MG63 (cell line): ENCODE data around the gene ERH. TPM values are rescaled to one million over a fixed set of nuclear protein-coding genes. Genes with fewer than 3 reads are reported as not detected.
A peak's percentile ranks its signal among the peaks of the same experiment; 100 is the strongest.

ENCODE experiments used
- DNase-seq: peaks from one replicate; pipeline ENCODE4 v3.0.0-alpha.2; 2020
- H3K27me3 ChIP-seq: fragments of 250-450 bp; sonication (Bioruptor Pico); 2 replicates; pipeline ENCODE4 v1.5.1; 2020; ENCODE audit warnings: mild to moderate bottlenecking, moderate library complexity
- H3K36me3 ChIP-seq: fragments of 250-450 bp; sonication (Bioruptor Pico); 2 replicates; pipeline ENCODE4 v1.5.1; 2020; ENCODE audit warnings: mild to moderate bottlenecking, moderate library complexity
- H3K4me3 ChIP-seq: fragments of 250-450 bp; sonication (Bioruptor Pico); 2 replicates; pipeline ENCODE4 v1.5.1; 2020; ENCODE audit warnings: mild to moderate bottlenecking, moderate library complexity
- H3K9me3 ChIP-seq: fragments of 250-450 bp; sonication (Bioruptor Pico); 2 replicates; pipeline ENCODE4 v1.5.1; 2020; ENCODE audit warnings: mild to moderate bottlenecking, moderate library complexity
- total RNA-seq: library from RNA; depleted of rRNA; stranded (reverse); fragments of >200 nt; shearing (Covaris generic); gene quantifications from 2 replicates; pipeline ENCODE4 v1.2.3, GENCODE V29; 2014; ENCODE audit warnings: low replicate concordance; rRNA removed

Gene ERH
- total RNA-seq, 1 experiment from 2014 or later: 173 TPM

GRCh38 chr14:69350892-69351291 lies 47.2 kb downstream of the ERH start:
- DNase-seq: no peak
- Histone ChIP-seq H3K9me3 (no peaks in the 10 kb centered on the region), H3K36me3 (no peaks in the 10 kb centered on the region), H3K27me3 (no peaks in the 10 kb centered on the region), H3K4me3 (no peak overlapping the region)

DNA sequence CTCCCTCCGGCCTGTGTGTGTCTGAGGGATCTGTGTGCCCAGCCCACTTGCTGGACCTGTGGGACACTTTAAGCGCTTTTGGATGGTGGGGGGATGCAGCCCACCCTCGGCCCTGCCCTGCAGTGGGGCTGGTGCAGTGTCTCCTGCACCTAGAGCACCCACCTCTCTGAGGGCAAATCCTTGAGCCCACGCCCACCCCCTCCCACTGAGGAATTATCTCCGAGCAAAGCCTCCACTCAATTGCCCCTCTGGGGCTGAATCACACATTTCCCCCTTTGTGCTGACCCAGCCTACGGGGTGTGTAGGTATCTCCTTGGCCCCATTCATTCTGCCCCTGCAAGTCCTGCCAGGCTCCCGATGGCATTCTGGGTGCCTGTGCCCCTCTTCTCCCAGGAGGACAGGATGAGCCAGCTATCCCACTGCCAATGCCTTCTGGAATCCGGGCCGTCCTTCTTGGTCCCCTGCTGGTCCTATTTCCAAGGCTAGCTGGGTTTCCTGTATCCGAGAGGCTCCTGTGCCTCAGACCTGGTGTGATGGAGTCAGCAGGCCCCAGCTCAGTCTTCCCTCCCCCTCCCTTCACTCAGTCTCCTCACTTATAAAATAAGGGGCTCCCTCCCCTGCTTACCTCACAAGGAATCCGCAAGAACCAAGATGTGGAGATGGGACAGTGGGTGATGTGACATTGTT lies 48.9 kb downstream of the ERH start:
- Histone ChIP-seq H3K27me3 (no peaks in the 10 kb centered on the region), H3K9me3 (no peaks in the 10 kb centered on the region), H3K36me3 (no peaks in the 10 kb centered on the region), H3K4me3 (no peak overlapping the region)
- no peak for DNase-seq

DNA sequence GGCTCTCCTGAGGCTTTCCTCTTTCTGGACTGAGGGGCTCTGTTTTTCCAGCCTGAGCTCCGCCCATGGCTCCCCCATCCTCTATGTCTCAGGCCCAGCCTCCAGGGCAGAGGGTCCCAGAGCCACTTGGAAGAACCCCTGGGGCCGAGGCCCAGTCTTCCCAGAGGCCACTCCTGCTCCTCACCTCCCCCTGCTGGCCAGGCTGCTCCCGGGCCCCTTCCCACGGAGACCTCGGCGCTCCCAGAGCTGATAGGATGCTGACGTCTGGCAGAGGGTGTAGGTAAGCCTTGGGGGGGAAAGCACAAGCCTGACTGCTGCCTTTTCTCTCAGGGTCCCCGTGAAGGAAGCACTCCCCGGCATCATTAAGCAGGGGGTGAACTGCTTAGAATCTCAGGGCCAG lies 51.4 kb downstream of the ERH start:
- Histone ChIP-seq H3K4me3 (no peak overlapping the region), H3K36me3 (no peaks in the 10 kb centered on the region), H3K9me3 (no peaks in the 10 kb centered on the region), H3K27me3 (no peaks in the 10 kb centered on the region)
- DNase-seq: peak; percentile 13

GRCh38 chr14:69345402-69345801 lies 52.7 kb downstream of the ERH start:
- no peak overlapping the region for H3K4me3 ChIP-seq
- DNase-seq: no peak
- H3K9me3 ChIP-seq: no peaks in the 10 kb centered on the region
- H3K27me3 ChIP-seq: no peaks in the 10 kb centered on the region
- no peaks in the 10 kb centered on the region for H3K36me3 ChIP-seq

- no peak for DNase-seq
- H3K4me3 ChIP-seq: no peak overlapping the region
- H3K27me3 ChIP-seq: no peaks in the 10 kb centered on the region
- no peaks in the 10 kb centered on the region for H3K36me3 ChIP-seq
- H3K9me3 ChIP-seq: no peaks in the 10 kb centered on the region
Observed at GRCh38 chr14:69344171-69344570, 53.9 kb downstream of the ERH start.

DNA sequence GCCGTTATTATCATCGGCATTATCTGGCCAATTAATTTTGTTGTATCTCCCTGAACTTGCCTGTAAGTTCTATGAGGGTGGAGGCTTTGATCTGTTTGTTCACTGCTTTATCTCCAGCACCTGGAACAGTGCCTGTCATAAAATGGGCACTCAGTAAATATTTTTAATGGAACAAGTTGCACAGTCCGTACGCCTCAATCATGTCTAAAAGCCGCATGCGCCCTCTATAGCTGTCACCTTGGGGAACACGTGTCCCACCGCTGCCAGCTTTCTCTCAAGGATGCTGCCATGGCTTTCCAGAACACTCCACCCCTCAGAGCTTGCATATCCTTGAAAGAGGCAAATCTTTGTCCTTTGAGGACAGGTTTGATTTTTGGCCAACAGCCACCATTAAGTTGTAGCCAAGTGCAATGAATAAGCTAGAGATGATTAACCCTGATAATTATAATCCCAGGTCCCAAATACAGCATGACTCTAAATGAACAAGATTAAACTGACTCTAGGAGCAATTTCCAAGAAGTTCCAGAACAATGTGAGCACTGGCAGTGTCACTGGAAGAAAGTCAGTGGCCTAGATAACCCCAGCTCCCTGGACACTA lies 55.1 kb downstream of the ERH start:
- no peak overlapping the region for H3K4me3 ChIP-seq
- H3K9me3 ChIP-seq: no peaks in the 10 kb centered on the region
- DNase-seq: no peak

DNA sequence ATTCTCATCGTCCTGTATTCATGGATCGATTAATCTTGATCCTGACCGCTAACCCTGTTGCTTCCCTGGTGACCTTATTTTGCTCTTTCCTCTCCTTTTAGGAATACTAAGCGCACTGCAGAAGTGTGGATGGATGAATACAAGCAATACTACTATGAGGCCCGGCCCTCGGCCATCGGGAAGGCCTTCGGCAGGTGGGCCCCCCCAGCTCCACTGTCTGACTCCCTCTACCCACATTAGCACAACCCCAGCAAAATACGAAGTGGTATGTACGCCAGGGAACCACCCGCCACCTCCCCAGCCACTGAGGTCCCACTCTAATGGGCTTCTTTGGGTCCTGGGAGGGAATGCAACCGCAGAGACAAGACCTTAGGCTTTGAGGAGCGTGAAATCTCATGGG lies 58.7 kb downstream of the ERH start:
- H3K27me3 ChIP-seq: no peaks in the 10 kb centered on the region
- H3K36me3 ChIP-seq: no peaks in the 10 kb centered on the region
- H3K4me3 ChIP-seq: no peak overlapping the region

More for the DNA sequence above, 55.1 kb downstream of the ERH start:
- H3K36me3 ChIP-seq: no peaks in the 10 kb centered on the region
- H3K27me3 ChIP-seq: no peaks in the 10 kb centered on the region

DNA sequence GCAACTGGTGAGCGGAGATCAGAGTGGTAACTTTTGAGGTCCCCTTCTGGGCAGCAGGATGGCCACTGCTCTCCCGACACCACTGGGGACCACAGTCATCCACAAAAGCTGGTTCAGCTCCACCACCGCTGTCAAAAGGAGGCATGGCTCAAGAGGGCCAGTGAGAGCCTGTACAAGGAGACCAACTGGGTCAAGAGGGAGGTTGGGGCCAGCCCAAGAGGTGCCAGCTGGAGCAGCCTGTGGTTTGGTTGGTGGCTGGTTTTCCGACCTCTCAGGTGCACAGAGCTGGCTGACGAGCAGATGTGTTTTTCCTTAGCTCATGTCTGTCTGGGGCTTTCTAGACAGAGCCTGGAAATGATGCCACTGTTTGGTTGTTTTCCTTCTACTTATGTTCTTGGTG lies 60.1 kb downstream of the ERH start:
- DNase-seq: no peak
- Histone ChIP-seq H3K27me3 (no peaks in the 10 kb centered on the region), H3K9me3 (no peaks in the 10 kb centered on the region), H3K36me3 (no peaks in the 10 kb centered on the region), H3K4me3 (no peak overlapping the region)

More for the DNA sequence above, 58.7 kb downstream of the ERH start:
- H3K9me3 ChIP-seq: no peaks in the 10 kb centered on the region
- DNase-seq: no peak

DNA sequence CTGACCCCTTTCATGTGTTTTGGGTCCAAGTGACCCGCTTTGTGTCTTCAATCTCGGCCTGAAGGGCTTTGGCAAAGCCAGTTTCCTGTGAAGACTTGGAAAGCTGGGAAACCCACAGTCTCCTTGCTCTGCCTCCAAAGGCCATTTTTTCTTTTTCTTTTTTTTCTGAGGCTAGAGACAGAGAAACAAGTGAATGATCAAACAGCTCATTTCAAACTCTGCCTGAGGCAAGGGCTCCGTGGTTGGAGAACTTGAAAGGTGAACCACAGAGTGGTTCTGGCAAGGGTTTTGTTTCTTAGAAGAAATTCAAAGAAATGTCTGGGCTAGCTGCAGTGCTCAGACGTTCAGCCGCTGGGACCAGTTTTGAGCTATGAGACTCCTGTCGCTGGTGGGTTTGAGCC lies 62.7 kb downstream of the ERH start:
- H3K36me3 ChIP-seq: no peaks in the 10 kb centered on the region
- H3K4me3 ChIP-seq: no peak overlapping the region
- no peaks in the 10 kb centered on the region for H3K27me3 ChIP-seq
- no peak for DNase-seq
- H3K9me3 ChIP-seq: no peaks in the 10 kb centered on the region

DNA sequence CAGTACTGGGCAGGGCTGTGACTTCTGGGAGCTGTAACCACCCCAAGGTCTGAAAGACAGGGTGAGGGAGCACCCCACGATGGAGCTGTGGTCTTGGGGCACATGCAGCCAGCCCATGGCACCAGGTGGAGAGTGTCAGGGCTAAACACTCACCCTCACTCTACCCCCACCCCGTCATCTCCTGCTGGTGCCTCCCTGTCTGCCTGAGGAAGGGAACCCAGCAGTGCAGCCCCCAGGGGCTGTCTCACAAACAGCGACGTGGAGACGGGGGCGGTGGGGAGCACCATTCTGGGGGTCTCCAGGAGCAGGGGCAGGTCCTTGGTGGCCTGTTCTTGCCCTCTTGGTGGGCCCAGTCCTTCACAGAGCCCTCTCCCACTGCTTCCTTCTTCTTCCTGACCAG lies 63.5 kb downstream of the ERH start:
- no peaks in the 10 kb centered on the region for H3K36me3 ChIP-seq
- H3K27me3 ChIP-seq: no peaks in the 10 kb centered on the region
- no peak overlapping the region for H3K4me3 ChIP-seq
- DNase-seq: no peak
- H3K9me3 ChIP-seq: no peaks in the 10 kb centered on the region

DNA sequence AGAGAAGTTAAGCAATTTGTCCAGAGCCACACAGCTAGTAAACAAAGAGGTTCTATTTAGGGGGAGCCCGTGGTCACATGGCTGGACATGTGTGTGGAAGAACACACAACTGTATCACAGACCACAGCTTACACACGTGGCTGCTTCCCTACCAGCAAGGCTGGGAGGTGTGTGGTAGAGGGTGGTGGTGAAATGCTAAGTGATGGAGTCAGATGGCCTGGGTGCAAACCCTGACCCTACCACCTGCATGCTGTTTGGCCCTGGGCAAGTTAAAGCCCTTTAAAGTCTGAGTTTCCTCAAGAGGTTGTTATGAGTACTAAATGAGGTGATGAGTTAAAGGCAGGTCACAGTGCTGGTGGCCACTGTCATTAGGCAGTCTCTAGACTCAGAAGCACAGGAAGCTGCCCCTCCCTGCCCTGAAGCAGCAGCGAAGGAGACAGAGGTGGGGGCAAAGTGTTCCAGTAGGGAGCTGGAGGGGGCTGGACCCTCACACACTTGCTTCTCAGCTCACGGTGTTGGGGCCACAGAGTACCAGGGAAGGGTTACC lies 64.2 kb downstream of the ERH start:
- Histone ChIP-seq H3K9me3 (no peaks in the 10 kb centered on the region), H3K36me3 (no peaks in the 10 kb centered on the region), H3K27me3 (no peaks in the 10 kb centered on the region), H3K4me3 (no peak overlapping the region)
- no peak for DNase-seq

DNA sequence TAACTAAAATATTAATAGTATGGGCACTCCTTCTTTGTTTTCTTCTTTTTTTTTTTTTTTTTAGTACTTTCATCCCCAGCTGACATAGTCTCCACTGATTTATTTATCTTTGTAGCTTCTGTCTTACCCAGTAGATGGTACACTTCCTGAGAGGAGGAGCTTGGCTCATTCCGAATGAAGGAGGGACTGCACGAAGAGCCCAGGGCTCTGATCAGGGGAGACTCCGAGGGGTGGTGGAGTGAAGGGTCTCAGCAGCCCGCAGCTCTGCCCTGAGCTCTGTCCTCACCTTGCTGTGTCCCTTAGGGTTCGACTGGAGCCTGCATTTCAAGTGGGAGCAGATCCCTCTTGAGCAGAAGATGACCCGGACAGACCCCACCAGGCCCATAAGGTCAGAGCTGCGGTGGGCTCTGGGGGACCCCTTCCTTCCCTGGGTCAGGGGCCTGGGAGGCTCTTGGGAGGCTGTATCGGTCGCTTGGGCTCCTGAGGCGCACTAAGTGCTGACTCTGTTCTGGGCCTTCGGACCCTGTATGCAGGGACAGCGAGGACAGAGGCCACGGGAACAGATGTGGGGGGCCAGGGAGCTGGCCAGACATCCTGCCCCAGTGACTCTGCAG lies 65.2 kb downstream of the ERH start:
- H3K27me3 ChIP-seq: no peaks in the 10 kb centered on the region
- no peak overlapping the region for H3K4me3 ChIP-seq
- DNase-seq: no peak
- no peaks in the 10 kb centered on the region for H3K9me3 ChIP-seq
- H3K36me3 ChIP-seq: no peaks in the 10 kb centered on the region

DNA sequence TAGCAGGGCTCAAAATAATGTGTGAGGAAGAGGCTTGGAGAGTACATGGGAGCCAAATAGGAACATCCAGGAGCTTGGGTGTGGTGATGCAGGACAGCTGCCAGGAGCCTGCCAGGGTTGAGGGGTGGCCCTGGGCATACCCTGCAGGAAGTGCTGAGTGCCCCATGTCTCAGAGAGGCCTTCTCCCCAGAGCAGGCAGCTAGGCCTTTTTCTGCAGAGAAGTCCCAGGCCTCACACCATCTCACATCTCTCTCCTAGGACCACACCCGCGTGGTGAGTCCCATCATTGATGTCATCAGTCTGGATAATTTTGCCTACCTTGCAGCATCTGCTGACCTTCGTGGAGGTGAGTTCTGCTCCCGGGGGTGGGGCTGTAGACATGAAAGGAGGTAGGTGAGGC lies 66.9 kb downstream of the ERH start:
- Histone ChIP-seq H3K9me3 (no peaks in the 10 kb centered on the region), H3K27me3 (no peaks in the 10 kb centered on the region), H3K36me3 (no peaks in the 10 kb centered on the region), H3K4me3 (no peak overlapping the region)
- no peak for DNase-seq

Other genes with a start within 250 kb of the ERH start
- gene DCAF5, start 245.2 kb downstream of the ERH start, total RNA-seq: 7.3 and 7.6 TPM in 2 replicates
- gene EXD2, start 206.8 kb downstream of the ERH start, total RNA-seq: 8.0 and 11.4 TPM in 2 replicates
- 3.8 and 8.6 TPM in 2 replicates for gene GALNT16, start 138.1 kb downstream of the ERH start, total RNA-seq
- 50.5 and 54.2 TPM in 2 replicates for gene SLC39A9, start 393 bp upstream of the ERH start, total RNA-seq
- gene PLEKHD1, start 86.4 kb upstream of the ERH start, total RNA-seq: not detected in 2 replicates
- not detected in 2 replicates for gene CCDC177, start 176.6 kb upstream of the ERH start, total RNA-seq
- 1.9 and 3.1 TPM in 2 replicates for gene SUSD6, start 213.3 kb upstream of the ERH start, total RNA-seq